CD4-positive, alpha-beta T cell (primary cell): ENCODE data around the gene HBQ1. TPM values are rescaled to one million over a fixed set of nuclear protein-coding genes. Genes with fewer than 3 reads are reported as not detected.
"Not testable (repeated sequence)": the region's sequence is repeated elsewhere in the genome, so short reads cannot be mapped to it uniquely, and the experiment has no call there.

Experiments used
- ATAC-seq: fragments of 200-7000 bp; cut with Tn5 transposase; one replicate; pipeline ENCODE4 v1.10.0; 2022; ENCODE audit warnings: mild to moderate bottlenecking; ENCODE audit not compliant: poor library complexity
- CTCF ChIA-PET: fragments of 350-600 bp; sonication (Branson Sonifier 250); formaldehyde crosslinking; loops from one replicate; lab custom pipeline; 2021; ENCODE audit warnings: antibody characterized with exemption, inconsistent platforms; lab: Charles Lee
- POLR2A ChIA-PET: fragments of 350-600 bp; sonication (Branson Sonifier 250); formaldehyde crosslinking; loops from one replicate; lab custom pipeline; 2021; ENCODE audit warnings: antibody characterized with exemption, inconsistent platforms; lab: Charles Lee
- DNase-seq, 14 experiments: peaks; one replicate each; pipeline ENCODE4 v3.0.0-alpha.2; 2013 to 2020; ENCODE audit warnings: mixed read lengths in 2 of 14
- H3K27ac ChIP-seq, 2 donors: one replicate each; pipeline versions ENCODE4 v1.5.1 to v1.7.0; 2013; ENCODE audit warnings: low read length in 2 of 2, low read depth in 1 of 2, mild to moderate bottlenecking in 1 of 2
- H3K27me3 ChIP-seq, 2 experiments: 1 replicate in 1 of 2; 2 replicates in 1 of 2; pipeline versions ENCODE4 v1.6.1 to v1.7.0; 2013; ENCODE audit warnings: low read length in 2 of 2, control low read depth in 1 of 2, mild to moderate bottlenecking in 1 of 2, moderate library complexity in 1 of 2; ENCODE audit not compliant: insufficient read depth in 2 of 2, control insufficient read depth in 1 of 2
- H3K36me3 ChIP-seq: one replicate; pipeline ENCODE4 v1.6.1; 2013; ENCODE audit warnings: low read length, control low read depth; ENCODE audit not compliant: insufficient read depth
- H3K4me1 ChIP-seq: one replicate; pipeline ENCODE4 v1.6.1; 2013; ENCODE audit warnings: low read length, control low read depth; ENCODE audit not compliant: insufficient read depth
- H3K4me3 ChIP-seq: one replicate; pipeline ENCODE4 v1.5.1; 2013; ENCODE audit warnings: mild to moderate bottlenecking, low read length, moderate library complexity
- H3K9me3 ChIP-seq, 2 experiments: 1 replicate in 1 of 2; 2 replicates in 1 of 2; pipeline versions ENCODE4 v1.6.1 to v1.7.0; 2013; ENCODE audit warnings: low read length in 2 of 2, mild to moderate bottlenecking in 2 of 2, control low read depth in 1 of 2, moderate library complexity in 1 of 2; ENCODE audit not compliant: control insufficient read depth in 1 of 2, insufficient read depth in 1 of 2
- H3K27ac Mint-ChIP-seq: one replicate; pipeline ENCODE4 v1.8.0; 2020; ENCODE audit warnings: mixed read lengths
- H3K27me3 Mint-ChIP-seq: one replicate; pipeline ENCODE4 v1.8.0; 2021; ENCODE audit warnings: mixed read lengths
- H3K36me3 Mint-ChIP-seq: one replicate; pipeline ENCODE4 v1.8.0; 2021; ENCODE audit warnings: low read depth, mixed read lengths
- H3K4me1 Mint-ChIP-seq: one replicate; pipeline ENCODE4 v1.8.0; 2021; ENCODE audit warnings: low read depth, mixed read lengths
- H3K4me3 Mint-ChIP-seq: one replicate; pipeline ENCODE4 v1.8.0; 2020; ENCODE audit warnings: mild to moderate bottlenecking, mixed read lengths
- H3K9me3 Mint-ChIP-seq: one replicate; pipeline ENCODE4 v1.8.0; 2020; ENCODE audit warnings: mixed read lengths
- intact Hi-C, 2 experiments: fragments of 100-400 bp; cut with DNase I in 1 of 2; cut with micrococcal nuclease in 1 of 2; formaldehyde crosslinking; loops; one replicate each; pipeline versions ENCODE4 v1.15.1 to v1.9.0; 2023 to 2025; cut with DNase I, micrococcal nuclease
- total RNA-seq, 174 experiments: library from RNA in 2 of 174; stranded (reverse) in 2 of 174; gene quantifications; one replicate each; pipeline ENCODE4 v1.2.3 and lab custom pipeline; 2021 to 2026
- TF ChIP-seq, protein P1 (sequence below): fragments of 200-600 bp; IDR thresholded peaks from one replicate; pipeline ENCODE4 v1.8.0; 2022; ENCODE audit warnings: antibody characterized with exemption, mild to moderate bottlenecking

HBQ1 gene
- total RNA-seq, 2 experiments from 2014 or later: not detected

DNA sequence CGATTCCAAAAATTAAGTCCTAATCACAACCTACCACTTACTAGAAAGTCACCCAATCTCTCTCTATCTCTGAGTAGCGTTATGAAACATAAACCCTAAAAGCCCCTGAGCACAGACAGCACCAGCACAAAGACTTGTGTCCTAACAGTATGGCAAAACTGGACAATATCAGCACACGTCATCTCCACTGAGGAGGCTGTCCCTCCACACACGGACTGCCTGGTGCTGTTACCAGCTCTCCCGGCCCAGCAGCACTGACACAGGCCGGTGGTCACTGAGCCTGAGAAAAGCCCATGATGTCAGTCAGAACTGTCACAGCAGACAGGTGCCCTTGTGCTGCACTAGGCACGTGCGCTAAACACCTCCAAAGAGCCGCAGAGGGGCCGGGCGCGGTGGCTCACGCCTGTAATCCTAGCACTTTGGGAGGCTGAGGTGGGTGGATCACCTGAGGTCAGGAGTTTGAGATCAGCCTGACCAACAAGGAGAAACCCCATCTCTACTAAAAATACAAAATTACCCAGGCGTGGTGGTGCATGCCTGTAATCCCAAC is 31.4 kb downstream of the HBQ1 start:
- H3K4me1 Mint-ChIP-seq, H3K4me1 ChIP-seq, H3K4me3 ChIP-seq, POLR2A ChIA-PET, DNase-seq, H3K4me3 Mint-ChIP-seq, ATAC-seq, H3K9me3 Mint-ChIP-seq, intact Hi-C loops, H3K27ac ChIP-seq, H3K27me3 Mint-ChIP-seq, H3K9me3 ChIP-seq, H3K27ac Mint-ChIP-seq, H3K27me3 ChIP-seq: not testable (repeated sequence)
- peaks cover 74% of the 10 kb centered on the region for H3K36me3 Mint-ChIP-seq
- peaks cover 75% of the 10 kb centered on the region for H3K36me3 ChIP-seq
- CTCF ChIA-PET: interaction anchor here (1.1 kb wide), 1 partner anchor 18 kb away, joined by 3 read pairs; no protein-coding TSS in a partner anchor

DNA sequence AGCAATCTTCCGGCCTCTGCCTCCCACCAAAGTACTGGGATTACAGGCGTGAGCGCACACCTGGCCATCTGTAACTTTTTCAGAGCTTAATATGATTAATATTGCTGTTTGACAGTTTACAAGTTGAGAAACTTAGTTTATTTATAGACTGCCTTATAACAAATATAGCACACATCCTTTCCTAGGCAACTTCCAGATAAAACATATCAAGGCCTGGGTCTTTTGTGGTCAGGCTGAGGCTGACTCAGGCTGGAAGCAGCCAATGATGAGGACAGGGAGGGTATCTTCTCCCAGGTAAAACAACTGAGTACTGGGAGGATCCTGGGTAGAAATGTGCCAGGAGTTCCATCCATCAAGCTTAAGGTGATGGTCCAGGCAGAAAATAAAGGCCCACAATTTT is 32.7 kb downstream of the HBQ1 start:
- H3K36me3 ChIP-seq: peaks cover 76% of the 10 kb centered on the region
- intact Hi-C loops: no loop called here
- ChIA-PET CTCF (interaction anchor here (1.1 to 1.3 kb wide), 2 partner anchors 19 to 106 kb away, joined by 3 read pairs; no protein-coding TSS in a partner anchor), POLR2A (interaction anchor here (0.9 kb wide), 1 partner anchor 112 kb away, joined by 4 read pairs; no protein-coding TSS in a partner anchor)
- no peak overlapping the region for H3K27ac ChIP-seq
- no peak overlapping the region for H3K4me3 Mint-ChIP-seq
- peaks cover 6% of the 10 kb centered on the region for H3K4me1 Mint-ChIP-seq
- H3K4me3 ChIP-seq: no peak overlapping the region
- H3K36me3 Mint-ChIP-seq: peaks cover 75% of the 10 kb centered on the region
- no peaks in the 10 kb centered on the region for H3K4me1 ChIP-seq
- H3K27ac Mint-ChIP-seq: no peak overlapping the region
- H3K27me3 ChIP-seq: no peaks in the 10 kb centered on the region
- H3K9me3 ChIP-seq: no peaks in the 10 kb centered on the region
- H3K9me3 Mint-ChIP-seq: no peaks in the 10 kb centered on the region
- TF ChIP-seq, protein P1, sequence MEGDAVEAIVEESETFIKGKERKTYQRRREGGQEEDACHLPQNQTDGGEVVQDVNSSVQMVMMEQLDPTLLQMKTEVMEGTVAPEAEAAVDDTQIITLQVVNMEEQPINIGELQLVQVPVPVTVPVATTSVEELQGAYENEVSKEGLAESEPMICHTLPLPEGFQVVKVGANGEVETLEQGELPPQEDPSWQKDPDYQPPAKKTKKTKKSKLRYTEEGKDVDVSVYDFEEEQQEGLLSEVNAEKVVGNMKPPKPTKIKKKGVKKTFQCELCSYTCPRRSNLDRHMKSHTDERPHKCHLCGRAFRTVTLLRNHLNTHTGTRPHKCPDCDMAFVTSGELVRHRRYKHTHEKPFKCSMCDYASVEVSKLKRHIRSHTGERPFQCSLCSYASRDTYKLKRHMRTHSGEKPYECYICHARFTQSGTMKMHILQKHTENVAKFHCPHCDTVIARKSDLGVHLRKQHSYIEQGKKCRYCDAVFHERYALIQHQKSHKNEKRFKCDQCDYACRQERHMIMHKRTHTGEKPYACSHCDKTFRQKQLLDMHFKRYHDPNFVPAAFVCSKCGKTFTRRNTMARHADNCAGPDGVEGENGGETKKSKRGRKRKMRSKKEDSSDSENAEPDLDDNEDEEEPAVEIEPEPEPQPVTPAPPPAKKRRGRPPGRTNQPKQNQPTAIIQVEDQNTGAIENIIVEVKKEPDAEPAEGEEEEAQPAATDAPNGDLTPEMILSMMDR: no peak
- H3K27me3 Mint-ChIP-seq: no peaks in the 10 kb centered on the region
- ATAC-seq (no peak), DNase-seq (no peak)

DNA sequence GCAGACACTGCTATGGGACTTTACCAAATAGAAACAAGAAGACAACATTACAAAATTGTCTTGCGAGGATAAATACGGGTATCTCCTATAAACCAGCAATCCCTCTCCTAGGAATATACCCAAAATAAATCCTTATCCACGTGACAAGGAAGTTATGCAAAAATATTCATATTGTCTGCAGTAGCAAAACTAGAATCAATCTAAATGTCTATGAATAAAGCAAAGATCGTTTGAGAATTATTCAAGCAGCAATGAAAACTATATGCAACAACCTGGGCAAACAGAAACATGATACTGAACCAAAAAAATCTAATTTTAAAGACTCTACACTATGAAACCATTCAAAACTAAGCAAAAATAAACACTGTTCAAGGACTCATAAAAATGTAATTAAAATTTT is 39.8 kb downstream of the HBQ1 start:
- H3K9me3 Mint-ChIP-seq: no peaks in the 10 kb centered on the region
- ChIA-PET POLR2A (no interaction called here), CTCF (no interaction called here)
- Histone ChIP-seq H3K36me3 (peaks cover 81% of the 10 kb centered on the region), H3K4me1 (no peaks in the 10 kb centered on the region), H3K9me3 (no peaks in the 10 kb centered on the region), H3K27me3 (no peaks in the 10 kb centered on the region), H3K4me3 (no peak overlapping the region), H3K27ac (no peak overlapping the region)
- ATAC-seq: no peak
- peaks cover 14% of the 10 kb centered on the region for H3K4me1 Mint-ChIP-seq
- H3K27me3 Mint-ChIP-seq: no peaks in the 10 kb centered on the region
- no peak for DNase-seq
- TF ChIP-seq, protein P1: no peak
- H3K4me3 Mint-ChIP-seq: no peak overlapping the region
- intact Hi-C loops: no loop called here
- no peak overlapping the region for H3K27ac Mint-ChIP-seq
- H3K36me3 Mint-ChIP-seq: peaks cover 66% of the 10 kb centered on the region
